ENCODE data around the gene DDI1.

DDI1 gene

DNA sequence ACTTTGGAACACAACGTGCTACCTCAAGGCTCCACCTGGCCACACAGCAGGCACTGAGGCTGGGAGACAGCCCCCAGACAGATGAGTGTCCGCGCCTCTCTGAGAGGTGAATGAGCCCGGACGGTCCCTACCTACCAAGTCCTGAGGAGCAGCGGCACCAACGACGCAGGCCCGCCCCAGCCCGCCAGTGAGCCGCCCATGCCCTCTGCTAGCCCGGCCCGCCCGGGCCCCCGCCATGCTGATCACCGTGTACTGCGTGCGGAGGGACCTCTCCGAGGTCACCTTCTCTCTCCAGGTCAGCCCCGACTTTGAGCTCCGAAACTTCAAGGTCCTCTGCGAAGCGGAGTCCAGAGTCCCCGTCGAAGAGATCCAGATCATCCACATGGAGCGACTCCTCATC, at the start of gene DDI1:
TSS of gene DDI1 (plus strand) at position 53 of the 400 bp plus-strand sequence. CDS start at position 236, 183 bp downstream.
- no peak for DNase-seq

DNA sequence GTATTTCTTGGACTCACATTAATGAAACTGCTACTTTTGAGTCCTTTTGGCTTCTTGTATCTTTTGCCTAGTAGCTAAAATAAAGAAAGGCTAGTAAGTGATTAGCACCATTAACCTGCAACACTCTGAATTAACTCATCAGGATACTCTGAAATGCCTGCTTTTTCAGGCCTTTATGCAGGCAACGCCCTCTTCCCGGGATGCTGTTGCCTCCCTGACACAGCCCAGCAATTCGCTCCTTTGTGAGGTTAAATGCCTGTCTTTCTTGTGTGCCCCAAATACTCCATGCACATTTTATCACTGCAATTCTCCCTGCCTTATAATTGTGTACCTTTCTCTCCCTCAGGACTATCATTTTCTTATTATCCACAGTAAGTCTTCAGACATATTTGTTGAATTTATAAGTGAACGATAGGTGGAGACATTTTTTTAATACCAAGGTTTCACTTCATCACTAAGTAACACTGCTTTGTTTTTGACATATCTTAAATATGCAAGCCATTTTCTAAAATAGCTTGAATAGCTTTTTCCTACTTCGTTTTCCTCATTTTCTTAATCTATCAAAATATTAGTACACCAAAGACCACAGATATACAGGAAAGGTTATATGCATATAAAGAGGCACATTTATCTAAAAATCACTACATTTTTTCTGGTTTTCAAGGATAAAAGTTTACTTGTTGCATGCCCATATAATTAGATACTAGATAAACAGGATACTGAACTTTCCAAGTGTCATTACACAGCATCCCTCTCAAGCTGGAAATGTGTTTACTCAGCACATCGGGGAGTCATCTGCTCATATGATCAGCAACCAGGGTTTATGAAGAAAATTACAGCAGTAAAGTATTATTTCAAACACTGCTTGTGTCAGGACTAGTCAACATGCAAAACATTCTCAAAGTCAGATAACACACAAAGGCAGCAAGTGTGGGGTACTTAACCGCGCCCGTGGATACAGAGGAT, 48.5 kb upstream of the DDI1 start:
- DNase-seq: no peak

DNA sequence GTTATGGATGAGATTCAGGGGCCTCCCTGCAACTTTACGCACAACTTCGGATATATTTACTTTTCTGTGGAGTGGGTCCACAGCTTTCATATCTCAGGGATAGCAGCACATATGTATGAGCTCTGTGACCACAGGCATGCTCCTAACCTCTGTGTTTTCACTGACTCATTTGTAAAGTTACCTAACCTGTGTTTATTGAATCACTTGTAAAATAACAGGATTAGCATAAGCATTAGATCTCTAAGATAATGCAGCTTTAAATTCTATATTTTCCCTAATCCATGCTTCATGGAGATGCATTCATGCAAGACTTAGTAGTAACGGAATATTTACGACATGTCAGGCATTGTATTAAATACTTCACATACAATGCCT, 47.9 kb upstream of the DDI1 start:
- no peak for DNase-seq

DNA sequence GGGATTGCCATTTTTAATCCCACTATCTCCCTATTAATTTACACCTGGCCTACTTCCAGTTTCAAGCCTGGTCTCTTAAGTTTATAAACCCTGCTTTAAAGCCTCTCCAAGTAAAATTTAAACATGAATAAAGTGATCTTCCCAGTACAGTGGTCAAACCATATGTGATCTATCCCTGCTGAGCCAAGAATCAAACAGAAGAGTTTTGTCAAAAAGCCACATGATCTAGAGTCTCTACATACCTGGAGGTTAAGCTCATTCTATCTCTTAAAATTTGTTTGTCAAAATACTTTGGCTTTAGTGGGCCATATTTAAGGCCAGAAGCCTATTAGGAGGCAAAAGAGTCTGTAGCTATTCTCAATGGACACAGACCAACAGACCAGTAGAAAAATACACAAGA, 42.9 kb upstream of the DDI1 start:
- no peak for DNase-seq

DNA sequence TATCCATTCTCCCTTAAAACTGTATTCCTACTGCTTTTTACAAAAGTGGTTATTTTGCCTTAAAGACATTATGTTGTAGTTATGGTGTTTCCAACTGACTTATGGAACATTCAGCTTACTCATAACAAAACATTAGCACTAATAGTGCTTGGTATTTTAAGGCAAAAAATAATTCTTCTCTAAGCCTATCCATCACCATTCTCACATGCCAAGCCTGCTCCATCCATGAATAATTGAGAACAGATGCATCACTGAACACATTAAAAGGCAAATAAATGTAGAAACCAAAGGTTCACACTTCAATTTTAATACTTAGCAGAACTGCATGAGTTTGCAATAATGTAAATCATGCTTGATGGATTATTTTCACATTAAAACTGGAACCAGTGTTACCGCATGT, 42.3 kb upstream of the DDI1 start:
- DNase-seq: no peak

DNA sequence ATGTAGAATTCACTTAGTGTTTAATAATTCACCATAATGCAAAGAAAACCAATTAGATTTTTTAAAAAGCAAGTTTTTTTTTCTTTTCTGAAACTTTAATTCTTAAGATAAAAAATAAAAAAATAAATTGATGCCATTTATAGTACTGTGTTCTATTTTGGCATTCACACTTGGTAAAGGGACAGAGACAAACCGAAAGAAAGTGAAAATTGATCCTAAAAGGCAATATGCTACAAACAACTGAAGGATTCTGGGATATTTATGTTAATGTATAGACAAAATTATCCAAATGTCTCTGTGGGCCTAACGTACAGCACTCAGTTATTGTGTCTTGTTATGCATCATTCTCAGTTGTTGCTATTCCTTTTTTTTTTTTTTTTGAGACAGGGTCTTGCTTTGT, 41.9 kb upstream of the DDI1 start:
- DNase-seq: no peak

DNA sequence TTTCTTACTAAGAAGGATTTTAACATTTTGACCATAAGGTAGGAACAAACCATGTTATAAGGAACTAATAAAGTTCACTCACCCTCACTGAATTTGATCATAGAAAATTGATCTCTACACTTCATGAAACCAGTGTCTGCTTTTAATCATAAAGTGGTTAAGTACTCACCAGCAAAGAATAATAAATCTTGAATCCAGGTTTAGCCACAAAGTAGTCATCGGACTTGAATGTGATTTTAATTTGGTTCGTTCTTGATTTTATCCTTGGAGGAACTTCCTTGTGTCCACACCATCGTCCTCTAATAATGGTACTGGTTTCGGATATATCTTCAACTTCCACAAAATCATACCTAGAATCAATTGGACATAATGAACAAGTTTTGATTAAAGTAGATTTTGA, 40.5 kb upstream of the DDI1 start:
- no peak for DNase-seq

DNA sequence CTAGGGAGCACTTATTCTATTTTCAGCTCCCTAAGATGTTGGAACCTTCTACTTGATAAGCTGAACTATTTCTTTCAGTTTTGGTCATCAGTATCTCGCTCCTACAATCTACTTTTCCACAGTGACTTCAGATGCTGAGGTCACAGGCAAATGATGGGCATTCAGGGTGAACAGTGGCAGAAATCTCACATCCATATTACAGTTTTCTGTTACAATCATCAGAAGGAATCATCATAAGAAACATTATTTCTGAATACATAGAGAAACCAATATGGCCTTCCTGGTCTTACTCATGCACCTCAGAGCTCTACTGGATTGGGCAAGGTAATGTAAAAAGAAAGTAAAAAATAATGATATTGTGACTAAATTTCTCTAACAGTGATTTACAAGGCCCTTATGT, 39.4 kb upstream of the DDI1 start:
- DNase-seq: no peak

DNA sequence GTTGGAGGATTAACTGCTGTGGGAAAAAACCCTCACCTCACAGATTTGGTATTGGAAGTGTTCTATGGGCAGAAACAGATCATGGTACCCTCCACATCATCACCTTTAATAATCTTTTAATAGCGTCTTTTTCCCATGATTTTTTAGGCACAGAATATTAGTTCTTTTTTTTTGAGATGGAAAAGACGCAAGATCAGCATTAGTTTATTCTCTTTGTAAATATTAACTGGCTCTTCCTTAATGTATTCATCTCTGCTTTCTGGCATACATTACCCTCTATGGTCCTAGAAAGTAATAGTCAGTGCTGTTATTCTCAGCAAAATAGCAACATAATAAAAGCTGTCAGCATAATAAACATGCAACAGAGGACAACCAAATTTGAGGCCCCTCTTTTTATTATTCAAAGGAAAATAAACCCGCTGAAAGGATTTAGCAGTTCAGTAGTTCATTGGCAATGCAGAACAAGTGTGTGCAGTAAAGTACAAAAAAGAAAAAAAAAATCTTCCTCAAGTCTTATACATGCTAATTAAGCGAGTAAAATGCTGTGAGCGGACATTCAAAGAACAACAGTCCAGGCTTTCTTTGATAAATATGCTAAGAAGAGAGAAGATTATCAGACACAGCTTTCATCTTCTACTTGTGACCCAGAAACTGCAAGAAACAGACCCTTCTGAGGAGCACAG, 37.5 kb upstream of the DDI1 start:
- no peak for DNase-seq

DNA sequence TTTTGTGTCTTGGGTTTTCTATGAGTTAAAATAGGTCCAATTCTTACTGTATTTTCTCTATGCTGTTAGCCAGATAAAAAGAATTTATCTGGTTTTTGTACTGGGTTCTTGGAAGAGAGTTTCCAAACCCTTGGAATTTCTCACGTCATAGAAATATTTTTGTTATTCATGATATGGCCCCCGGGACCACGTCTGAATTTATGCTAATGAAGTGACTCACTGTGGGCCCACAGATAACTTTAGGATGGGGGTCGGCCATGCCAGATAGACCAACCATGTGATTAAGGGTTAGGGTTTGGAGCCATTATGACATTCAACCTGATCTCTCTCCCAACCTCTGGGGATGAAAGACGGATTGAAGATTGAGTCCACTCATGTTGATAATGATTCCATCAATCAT, 35.6 kb upstream of the DDI1 start:
- no peak for DNase-seq

DNA sequence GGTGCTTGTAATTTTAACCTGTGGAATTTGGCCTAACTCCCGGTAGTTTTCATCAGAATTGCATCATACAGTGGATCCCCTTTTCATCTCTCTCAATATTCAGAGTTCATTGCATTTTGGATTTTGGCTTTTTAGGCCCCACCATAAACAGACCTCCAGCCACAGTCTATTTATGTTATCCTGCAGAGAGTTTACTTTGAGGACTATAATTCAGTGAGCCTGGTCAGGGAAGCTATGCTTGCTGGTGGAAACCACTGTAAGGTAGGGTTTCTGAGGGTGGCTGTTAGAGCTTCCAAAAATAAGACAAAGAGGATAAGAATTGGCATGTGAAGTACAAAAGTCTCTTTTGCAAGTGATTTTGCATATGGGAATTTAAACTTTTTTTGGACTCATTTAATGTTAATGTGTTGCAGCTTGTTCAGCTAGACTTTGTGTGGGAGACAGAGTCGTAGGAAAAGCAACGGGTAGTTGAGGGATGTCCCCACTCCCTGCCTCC, 34.8 kb upstream of the DDI1 start:
- DNase-seq: no peak

DNA sequence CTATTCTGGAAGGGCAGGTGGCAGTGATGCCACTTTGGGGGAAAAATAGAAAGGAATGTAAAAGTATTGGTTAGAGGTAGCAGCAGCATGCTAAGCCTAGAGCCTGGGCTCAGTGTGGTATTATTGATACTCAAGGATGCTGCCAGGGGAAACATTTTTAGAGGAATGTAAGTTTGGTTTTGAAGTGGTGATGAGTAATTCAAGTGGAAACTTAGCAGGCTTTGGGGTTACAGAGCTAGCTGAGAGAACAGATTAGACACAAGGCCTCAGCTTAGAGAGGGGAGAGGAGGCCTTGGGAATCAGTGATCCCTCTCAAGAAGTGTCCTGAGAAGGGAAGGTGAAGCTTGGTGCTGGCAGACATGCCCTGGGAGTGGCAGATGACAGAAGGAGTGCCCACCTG, 32.9 kb upstream of the DDI1 start:
- DNase-seq: no peak

DNA sequence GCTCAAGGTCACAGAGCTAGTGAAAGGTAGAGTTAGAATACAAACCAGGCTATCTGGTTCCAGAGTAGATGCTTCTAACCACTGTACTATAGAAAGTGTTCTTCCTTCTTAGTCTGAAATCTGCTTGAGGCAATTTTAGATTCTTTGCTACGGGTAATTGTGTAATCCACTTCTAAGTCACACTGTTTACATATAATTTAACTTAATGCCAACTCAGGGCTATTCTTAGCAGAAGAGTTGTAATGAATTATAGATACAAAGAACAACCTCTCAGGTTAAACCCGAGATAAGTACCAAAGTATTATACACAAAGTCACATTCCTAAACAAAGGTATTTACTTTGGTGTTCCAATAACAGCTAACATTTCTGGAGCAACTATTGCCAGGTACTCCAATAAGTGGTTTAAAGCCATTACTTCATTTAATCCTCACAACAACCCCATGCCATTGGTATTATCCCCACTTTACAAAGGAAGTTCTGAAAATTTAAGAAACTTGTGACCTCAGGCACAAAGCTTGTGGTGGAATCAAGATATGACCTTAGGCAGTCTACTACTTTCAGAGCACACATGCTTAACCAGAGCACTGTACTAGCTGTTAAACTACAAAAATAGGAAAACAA, 31.1 kb upstream of the DDI1 start:
- DNase-seq: no peak

DNA sequence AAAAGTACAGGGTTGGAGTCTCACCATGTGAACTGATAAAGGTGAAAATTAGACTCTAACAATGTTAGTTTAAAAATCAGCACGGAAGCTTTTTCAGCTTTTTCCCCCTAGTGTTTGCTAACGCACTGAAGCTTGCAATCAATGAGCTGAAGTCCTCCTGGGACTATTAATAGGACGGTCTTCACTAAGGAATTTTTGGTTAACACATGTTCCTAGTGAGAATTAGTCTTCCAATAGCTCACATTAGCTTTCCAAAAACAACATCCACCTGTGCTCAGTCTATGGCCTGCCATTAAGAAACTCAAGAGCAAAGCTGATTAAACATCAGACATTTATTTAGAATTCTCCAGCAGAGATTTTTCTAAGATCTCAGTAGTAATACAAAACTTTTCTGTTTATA, 26.7 kb upstream of the DDI1 start:
- DNase-seq: no peak

DNA sequence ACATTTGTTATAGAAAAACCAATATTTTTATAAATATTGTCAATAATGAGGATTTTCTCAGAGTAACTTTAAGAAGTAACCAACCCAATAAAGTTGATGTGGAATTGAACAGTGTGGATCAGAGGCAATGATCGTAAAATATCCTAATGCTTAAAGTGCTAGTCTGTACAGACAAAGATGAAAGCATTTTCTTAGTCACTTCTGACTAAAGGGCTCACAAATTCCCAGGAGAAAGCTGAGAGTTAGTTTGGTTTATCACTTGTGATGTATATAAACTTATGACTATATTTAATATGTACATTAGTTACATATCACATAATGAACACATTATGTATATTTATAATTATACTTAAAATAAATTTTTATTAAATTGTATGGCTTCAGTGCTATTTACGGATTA, 25.4 kb upstream of the DDI1 start:
- no peak for DNase-seq

DNA sequence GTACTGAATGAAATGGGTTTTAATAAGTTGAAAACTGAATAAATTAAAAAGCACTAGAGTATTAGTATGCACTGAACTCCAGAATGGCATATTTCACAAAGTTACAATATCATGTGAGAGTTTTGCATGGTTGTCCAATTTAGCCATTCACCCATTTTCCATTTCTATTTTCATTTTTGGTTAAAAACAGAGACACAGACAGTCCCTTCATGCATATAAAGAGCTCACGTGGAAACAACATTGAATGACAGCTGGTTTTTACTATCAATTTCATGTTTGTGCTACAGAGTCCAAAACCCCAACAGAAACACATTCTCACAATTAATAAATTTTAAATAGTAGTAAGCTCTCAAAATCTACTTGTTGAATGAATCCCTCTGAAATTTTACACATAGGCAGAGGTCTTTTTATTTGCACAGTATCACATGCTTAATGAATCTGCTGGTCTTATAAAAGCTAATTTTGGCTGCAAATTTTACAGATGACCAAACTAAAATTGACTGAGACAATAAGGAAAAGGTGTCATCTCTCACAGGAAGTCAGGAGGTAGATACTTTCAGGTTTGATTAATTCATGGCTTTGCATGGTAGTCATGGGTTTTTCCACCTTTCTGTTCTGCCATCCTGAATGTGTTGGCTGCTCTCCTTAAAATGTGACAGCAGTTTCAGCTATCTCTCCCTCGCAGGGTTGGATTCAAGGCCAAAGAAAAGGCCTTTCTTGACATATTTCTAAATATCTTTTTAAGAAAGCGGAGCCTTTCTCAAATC, 20.6 kb upstream of the DDI1 start:
- no peak for DNase-seq

DNA sequence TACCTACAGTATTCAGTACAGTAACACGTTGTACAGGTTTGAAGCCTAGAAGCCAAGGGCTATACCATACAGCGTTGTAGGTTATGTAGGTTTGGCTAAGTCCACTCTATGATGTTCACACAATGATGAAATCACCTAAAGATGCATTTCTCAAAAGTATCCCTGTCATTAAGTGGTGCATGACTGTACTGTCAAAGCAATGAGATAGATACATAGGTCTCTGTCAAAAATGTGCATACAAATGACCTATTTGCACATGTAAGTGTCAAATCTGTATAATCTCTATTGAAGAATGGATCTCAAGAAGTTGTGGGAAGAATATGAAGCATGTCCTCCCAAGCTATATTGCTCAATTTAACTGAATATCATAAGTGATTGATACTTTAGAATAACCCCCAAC, 11.9 kb upstream of the DDI1 start:
- DNase-seq: no peak

DNA sequence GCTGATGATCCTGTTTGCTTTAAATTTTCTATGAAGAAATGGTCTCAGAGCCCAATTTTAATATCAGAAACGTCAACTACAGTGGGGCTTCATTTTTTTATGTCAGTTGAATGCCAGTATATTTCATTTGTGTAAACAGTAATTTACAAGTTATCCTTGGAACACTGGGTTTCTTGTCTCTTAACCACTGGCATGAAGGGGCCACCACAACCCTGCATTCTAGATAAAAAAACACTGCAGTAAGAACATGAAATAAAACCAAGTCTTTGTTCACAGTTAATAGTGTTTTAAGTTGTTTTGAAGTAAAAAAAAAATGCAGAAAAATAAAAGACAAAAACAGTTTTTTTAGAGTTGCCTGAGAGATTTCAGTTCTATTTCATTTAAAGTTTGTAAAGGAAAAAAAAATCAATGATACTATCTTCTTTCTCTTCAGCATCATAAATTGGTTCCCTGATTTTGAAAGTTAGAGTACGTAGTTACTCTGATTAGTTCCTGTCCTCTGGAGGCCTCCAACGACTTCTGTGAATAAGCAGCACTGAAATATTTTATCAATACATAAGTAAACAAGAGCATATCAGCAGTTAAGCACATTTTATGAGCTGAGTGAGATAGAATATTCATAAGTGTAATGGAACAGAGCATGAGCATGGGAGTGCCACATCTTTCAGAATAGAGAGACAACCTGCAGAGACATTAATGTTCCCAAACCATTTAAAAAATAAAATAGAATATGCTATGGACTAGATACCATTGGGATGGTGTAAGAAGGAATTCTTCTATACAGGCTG, 7.8 kb upstream of the DDI1 start:
- no peak for DNase-seq

DNA sequence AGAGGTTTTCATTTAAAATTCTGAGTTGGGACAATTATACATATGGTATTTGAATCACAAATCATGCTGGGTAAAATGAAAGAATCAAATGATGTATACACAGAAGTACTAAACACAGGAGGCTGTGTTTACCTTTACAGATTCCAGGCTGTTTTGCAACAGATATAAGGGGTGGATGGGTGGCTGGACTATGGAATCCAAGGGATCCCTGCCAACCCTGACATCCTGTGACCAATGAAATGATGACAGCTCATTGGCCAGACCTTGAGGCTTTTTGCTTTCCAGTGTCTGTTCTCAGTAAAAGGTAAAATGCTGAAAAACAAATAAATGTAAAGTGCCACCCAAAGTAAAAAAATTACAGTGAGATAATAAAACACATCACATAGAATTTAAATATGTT, 3.3 kb upstream of the DDI1 start:
- no peak for DNase-seq

DNA sequence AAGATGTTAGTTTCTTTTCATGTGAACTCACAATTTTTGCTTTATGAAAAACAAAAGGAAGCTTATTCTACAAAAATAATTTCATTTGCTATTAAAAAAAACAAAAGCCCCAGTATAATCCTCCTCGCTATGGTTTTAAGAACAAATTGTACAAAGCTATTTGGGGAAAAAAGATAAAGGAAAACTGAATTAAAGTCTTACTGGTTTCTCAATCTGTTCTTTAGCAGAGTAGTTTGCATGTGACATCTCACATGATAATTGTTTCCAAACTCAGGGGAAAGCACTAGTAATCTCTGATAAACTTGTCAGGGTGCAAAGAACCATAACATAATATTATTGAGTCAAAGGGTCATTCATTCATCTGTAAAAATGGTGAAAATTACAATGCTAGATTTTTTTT, 2.9 kb upstream of the DDI1 start:
- no peak for DNase-seq

DNA sequence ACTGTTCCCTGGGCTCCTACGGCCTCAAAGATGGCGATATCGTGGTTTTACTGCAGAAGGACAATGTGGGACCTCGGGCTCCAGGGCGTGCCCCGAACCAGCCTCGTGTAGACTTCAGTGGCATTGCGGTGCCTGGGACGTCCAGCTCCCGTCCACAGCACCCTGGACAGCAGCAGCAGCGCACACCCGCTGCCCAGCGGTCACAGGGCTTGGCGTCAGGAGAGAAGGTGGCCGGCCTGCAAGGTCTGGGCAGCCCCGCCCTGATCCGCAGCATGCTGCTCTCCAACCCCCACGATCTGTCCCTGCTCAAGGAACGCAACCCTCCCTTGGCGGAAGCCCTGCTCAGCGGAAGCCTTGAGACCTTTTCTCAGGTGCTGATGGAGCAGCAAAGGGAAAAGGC, 555 bp downstream of the DDI1 start:
- DNase-seq: no peak

DNA sequence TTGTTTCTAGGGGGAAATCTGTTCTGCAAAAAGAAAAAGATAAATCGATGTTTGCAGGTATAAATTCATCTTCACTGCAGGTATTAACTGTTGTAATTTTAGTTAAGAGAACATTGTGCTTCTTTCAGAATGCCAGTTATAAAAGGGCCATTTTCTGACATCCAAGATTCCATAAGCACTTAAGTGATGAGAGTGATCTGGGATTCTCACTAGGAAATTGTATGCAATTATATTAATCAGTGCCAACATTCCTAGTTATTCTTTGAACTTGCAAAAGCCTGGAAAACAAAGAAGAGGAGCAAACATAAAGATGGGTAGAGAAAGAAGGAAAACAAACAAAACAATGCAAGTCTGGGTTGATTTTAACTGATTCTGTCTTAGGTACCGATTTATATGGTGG, 5.4 kb downstream of the DDI1 start:
- DNase-seq: no peak
